Purkinje cell (primary cell): Measurements from ENCODE around the gene MED29. TPM values are rescaled to one million over a fixed set of nuclear protein-coding genes. Genes with fewer than 3 reads are reported as not detected.

Experiments used
- polyA plus RNA-seq: library from polyadenylated mRNA; unstranded; fragments of >200 nt; fragmentation: Nextera tagmentation; gene quantifications from 2 replicates; pipeline ENCODE4 v1.2.1, GENCODE V29; 2014

MED29 gene
- 8.5 and 17.3 TPM in 2 replicates for polyA plus RNA-seq

GRCh38 chr19:39390751-39391437 is at the start of gene MED29, which contains the start of gene PAF1:
TSS of gene MED29 (plus strand) at chr19:39391378. CDS start at chr19:39391423, 45 bp downstream.
TSS of gene PAF1 (minus strand) at chr19:39391106. CDS start at chr19:39390864, 242 bp downstream.

GRCh38 chr19:39341719-39342604 is 49.2 kb upstream of the MED29 start, which contains the start of gene SAMD4B:
TSS of gene SAMD4B (plus strand) at chr19:39342421. CDS start at chr19:39356894, 14,473 bp downstream.

GRCh38 chr19:39406656-39407409 is 15.7 kb downstream of the MED29 start, which contains the start of gene ZFP36:
TSS of gene ZFP36 (plus strand) at chr19:39406847. CDS start at chr19:39406905, 58 bp downstream.

GRCh38 chr19:39412100-39412866 is 21.1 kb downstream of the MED29 start, which contains the start of gene PLEKHG2:
TSS of gene PLEKHG2 (plus strand) at chr19:39412669. CDS start at chr19:39414087, 1,418 bp downstream.

GRCh38 chr19:39435499-39436349 is 44.5 kb downstream of the MED29 start, which contains the start of gene RPS16:
TSS of gene RPS16 (minus strand) at chr19:39435949. CDS start at chr19:39435895, 54 bp downstream.

GRCh38 chr19:39445196-39446111 is 54.3 kb downstream of the MED29 start, which contains the start of gene SUPT5H:
TSS of gene SUPT5H (plus strand) at chr19:39445582. CDS start at chr19:39445891, 309 bp downstream.

Other genes starting within 250 kb of the MED29 start
- 0.20 TPM in 1 of 2 replicates, not detected in the other for gene NCCRP1, start 194.4 kb upstream of the MED29 start, polyA plus RNA-seq
- not detected in 2 replicates for gene SYCN, start 187.1 kb upstream of the MED29 start, polyA plus RNA-seq
- gene IFNL3, start 146.4 kb upstream of the MED29 start, polyA plus RNA-seq, result 0.81 TPM in 1 of 2 replicates, not detected in the other
- gene IFNL4, start 142.5 kb upstream of the MED29 start, polyA plus RNA-seq, result not detected in 2 replicates
- gene IFNL2, start 123.0 kb upstream of the MED29 start, polyA plus RNA-seq, result not detected in 2 replicates
- gene IFNL1, start 95.0 kb upstream of the MED29 start, polyA plus RNA-seq, result not detected in 2 replicates
- 1.6 and 2.0 TPM in 2 replicates for gene LRFN1, start 70.5 kb upstream of the MED29 start, polyA plus RNA-seq
- 17.9 and 20.4 TPM in 2 replicates for gene GMFG, start 55.3 kb upstream of the MED29 start, polyA plus RNA-seq
- 3.5 and 3.9 TPM in 2 replicates for gene SAMD4B, start 49.0 kb upstream of the MED29 start, polyA plus RNA-seq
- gene PAF1, start 272 bp upstream of the MED29 start, polyA plus RNA-seq, result 4.5 and 13.7 TPM in 2 replicates
- 0.92 and 2.1 TPM in 2 replicates for gene ZFP36, start 15.5 kb downstream of the MED29 start, polyA plus RNA-seq
- gene PLEKHG2, start 21.3 kb downstream of the MED29 start, polyA plus RNA-seq, result not detected in 2 replicates
- gene RPS16, start 44.6 kb downstream of the MED29 start, polyA plus RNA-seq, result 356 and 405 TPM in 2 replicates
- 60.5 and 76.2 TPM in 2 replicates for gene SUPT5H, start 54.2 kb downstream of the MED29 start, polyA plus RNA-seq
- gene TIMM50, start 89.5 kb downstream of the MED29 start, polyA plus RNA-seq, result 62.3 and 76.3 TPM in 2 replicates
- gene DLL3, start 107.6 kb downstream of the MED29 start, polyA plus RNA-seq, result 2.1 and 4.1 TPM in 2 replicates
- gene SELENOV, start 123.8 kb downstream of the MED29 start, polyA plus RNA-seq, result not detected in 2 replicates
- gene EID2B, start 141.5 kb downstream of the MED29 start, polyA plus RNA-seq, result 6.9 and 17.5 TPM in 2 replicates
- gene EID2, start 148.8 kb downstream of the MED29 start, polyA plus RNA-seq, result 20.5 and 35.6 TPM in 2 replicates
- gene LGALS13, start 211.1 kb downstream of the MED29 start, polyA plus RNA-seq, result 1.0 and 5.9 TPM in 2 replicates